ENCODE measurements around the gene TMEM52B. TPM values are rescaled to one million over a fixed set of nuclear protein-coding genes. Genes with fewer than 3 reads are reported as not detected.

TMEM52B gene
- total RNA-seq, 1 experiment from 2014 or later: not detected

DNA sequence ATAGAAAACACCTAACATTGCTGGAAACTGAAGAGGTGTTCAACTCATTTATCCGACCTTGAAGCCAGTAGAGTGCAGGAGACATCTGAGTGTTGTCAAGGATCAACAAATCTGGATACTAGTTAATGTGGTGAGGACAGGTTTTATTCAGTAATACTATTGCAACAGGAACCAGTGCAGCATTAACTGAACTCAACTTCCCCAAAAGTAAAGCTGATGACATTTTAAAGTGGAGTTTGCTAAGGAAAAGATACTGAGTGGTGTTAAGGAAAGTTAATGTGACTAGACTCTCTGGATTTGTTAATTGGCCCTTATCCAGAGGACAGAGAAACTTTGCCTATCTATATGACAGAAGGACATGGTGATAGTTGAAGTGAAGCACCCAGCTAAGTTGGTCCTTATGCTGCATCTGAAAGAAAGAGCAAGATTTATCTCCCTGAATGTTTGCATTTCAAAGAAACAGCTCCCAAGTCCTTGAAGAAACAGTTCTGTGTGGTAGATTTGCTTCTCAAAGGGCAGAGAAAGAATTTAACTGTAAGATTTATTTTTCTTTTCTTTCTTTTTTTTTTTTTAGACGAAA is 47.6 kb upstream of the TMEM52B start:
- no peak for TF ChIP-seq SIN3A (IDR thresholded peaks at IDR 0.05; ENCODE audit: borderline replicate concordance, insufficient read depth, low read depth, low read length)
- no peak for TF ChIP-seq TCF7L2 (IDR thresholded peaks at IDR 0.05; ENCODE audit: low read depth, low read length)
- TF ChIP-seq, protein P1, sequence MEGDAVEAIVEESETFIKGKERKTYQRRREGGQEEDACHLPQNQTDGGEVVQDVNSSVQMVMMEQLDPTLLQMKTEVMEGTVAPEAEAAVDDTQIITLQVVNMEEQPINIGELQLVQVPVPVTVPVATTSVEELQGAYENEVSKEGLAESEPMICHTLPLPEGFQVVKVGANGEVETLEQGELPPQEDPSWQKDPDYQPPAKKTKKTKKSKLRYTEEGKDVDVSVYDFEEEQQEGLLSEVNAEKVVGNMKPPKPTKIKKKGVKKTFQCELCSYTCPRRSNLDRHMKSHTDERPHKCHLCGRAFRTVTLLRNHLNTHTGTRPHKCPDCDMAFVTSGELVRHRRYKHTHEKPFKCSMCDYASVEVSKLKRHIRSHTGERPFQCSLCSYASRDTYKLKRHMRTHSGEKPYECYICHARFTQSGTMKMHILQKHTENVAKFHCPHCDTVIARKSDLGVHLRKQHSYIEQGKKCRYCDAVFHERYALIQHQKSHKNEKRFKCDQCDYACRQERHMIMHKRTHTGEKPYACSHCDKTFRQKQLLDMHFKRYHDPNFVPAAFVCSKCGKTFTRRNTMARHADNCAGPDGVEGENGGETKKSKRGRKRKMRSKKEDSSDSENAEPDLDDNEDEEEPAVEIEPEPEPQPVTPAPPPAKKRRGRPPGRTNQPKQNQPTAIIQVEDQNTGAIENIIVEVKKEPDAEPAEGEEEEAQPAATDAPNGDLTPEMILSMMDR (IDR thresholded peaks at IDR 0.05): no peak
- TF ChIP-seq, protein P2, sequence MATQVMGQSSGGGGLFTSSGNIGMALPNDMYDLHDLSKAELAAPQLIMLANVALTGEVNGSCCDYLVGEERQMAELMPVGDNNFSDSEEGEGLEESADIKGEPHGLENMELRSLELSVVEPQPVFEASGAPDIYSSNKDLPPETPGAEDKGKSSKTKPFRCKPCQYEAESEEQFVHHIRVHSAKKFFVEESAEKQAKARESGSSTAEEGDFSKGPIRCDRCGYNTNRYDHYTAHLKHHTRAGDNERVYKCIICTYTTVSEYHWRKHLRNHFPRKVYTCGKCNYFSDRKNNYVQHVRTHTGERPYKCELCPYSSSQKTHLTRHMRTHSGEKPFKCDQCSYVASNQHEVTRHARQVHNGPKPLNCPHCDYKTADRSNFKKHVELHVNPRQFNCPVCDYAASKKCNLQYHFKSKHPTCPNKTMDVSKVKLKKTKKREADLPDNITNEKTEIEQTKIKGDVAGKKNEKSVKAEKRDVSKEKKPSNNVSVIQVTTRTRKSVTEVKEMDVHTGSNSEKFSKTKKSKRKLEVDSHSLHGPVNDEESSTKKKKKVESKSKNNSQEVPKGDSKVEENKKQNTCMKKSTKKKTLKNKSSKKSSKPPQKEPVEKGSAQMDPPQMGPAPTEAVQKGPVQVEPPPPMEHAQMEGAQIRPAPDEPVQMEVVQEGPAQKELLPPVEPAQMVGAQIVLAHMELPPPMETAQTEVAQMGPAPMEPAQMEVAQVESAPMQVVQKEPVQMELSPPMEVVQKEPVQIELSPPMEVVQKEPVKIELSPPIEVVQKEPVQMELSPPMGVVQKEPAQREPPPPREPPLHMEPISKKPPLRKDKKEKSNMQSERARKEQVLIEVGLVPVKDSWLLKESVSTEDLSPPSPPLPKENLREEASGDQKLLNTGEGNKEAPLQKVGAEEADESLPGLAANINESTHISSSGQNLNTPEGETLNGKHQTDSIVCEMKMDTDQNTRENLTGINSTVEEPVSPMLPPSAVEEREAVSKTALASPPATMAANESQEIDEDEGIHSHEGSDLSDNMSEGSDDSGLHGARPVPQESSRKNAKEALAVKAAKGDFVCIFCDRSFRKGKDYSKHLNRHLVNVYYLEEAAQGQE (IDR thresholded peaks at IDR 0.05; ENCODE audit: insufficient read depth in 1 of 2, low read depth in 2 of 2, low read length in 1 of 2): no peak
- TF ChIP-seq POLR2AphosphoS5 (IDR thresholded peaks at IDR 0.05; ENCODE audit: low read depth, low read length): no peak
- Histone ChIP-seq H3K27me3 (ENCODE audit: control insufficient read depth, insufficient read depth, low read length) (no peaks in the 10 kb centered on the region), H3K4me1 (ENCODE audit: control insufficient read depth, insufficient read depth, low read length) (peaks cover 6% of the 10 kb centered on the region), H3K9me3 (ENCODE audit: control insufficient read depth, insufficient read depth, low read depth, low read length) (no peaks in the 10 kb centered on the region), H3K27ac (ENCODE audit: low read length) (peak overlapping the region; percentile 54; the same call in 1 of the 2 replicates), H3K4me3 (ENCODE audit: low read depth in 2 of 2, low read length in 2 of 2) (no peak overlapping the region), H3K36me3 (ENCODE audit: control insufficient read depth, insufficient read depth, low read length) (no peaks in the 10 kb centered on the region)
- in situ Hi-C loops (cut with HindIII; ENCODE audit: low pct_unique_long_range_greater_than_20kb, low sequenced_read_pairs): no loop called here
- intact Hi-C loops (cut with micrococcal nuclease; ENCODE audit: unreplicated experiment): no loop called here
- DNase-seq (ENCODE audit: low read depth, low spot score) (no peak), ATAC-seq (no peak)
- POLR2A ChIA-PET: no interaction called here
- CTCF ChIA-PET: no interaction called here
- BruUV-seq (replicated peaks): no TSS peak

DNA sequence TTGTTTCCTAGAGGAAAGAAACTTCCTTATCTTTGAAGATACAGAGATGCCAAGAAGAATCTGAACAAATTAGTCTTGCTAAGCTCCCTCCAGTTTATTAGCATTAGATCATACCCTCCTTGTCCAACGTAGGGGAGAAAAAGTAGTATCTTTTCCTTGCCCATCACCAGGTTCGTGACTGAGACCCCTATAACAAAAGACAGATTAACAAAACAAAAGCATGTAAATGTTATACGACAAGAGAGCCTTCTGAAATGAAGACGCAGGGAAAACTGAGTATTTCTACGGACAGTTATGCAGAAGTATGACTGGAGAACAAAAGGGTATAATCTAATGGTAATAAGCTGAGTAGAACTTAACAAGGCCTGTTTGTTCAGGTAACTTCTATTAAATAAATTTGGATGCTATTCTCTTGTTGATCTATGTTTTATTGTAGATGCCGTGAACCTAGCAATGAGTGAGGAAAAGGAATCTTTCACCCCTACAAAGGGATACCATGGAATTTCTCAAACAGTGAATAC is 45.9 kb upstream of the TMEM52B start:
- Histone ChIP-seq H3K4me3 (ENCODE audit: low read depth in 2 of 2, low read length in 2 of 2) (no peak overlapping the region), H3K4me1 (ENCODE audit: control insufficient read depth, insufficient read depth, low read length) (peaks cover 6% of the 10 kb centered on the region), H3K36me3 (ENCODE audit: control insufficient read depth, insufficient read depth, low read length) (no peaks in the 10 kb centered on the region), H3K27ac (ENCODE audit: low read length) (peak overlapping the region; percentile 35; the same call in 1 of the 2 replicates), H3K9me3 (ENCODE audit: control insufficient read depth, insufficient read depth, low read depth, low read length) (no peaks in the 10 kb centered on the region), H3K27me3 (ENCODE audit: control insufficient read depth, insufficient read depth, low read length) (no peaks in the 10 kb centered on the region)
- no TSS peak for BruUV-seq (replicated peaks)
- TF ChIP-seq, protein P2 (IDR thresholded peaks at IDR 0.05; ENCODE audit: insufficient read depth in 1 of 2, low read depth in 2 of 2, low read length in 1 of 2): no peak
- TF ChIP-seq TCF7L2 (IDR thresholded peaks at IDR 0.05; ENCODE audit: low read depth, low read length): no peak
- TF ChIP-seq POLR2AphosphoS5 (IDR thresholded peaks at IDR 0.05; ENCODE audit: low read depth, low read length): no peak
- TF ChIP-seq, protein P1 (IDR thresholded peaks at IDR 0.05): no peak
- no peak for TF ChIP-seq SIN3A (IDR thresholded peaks at IDR 0.05; ENCODE audit: borderline replicate concordance, insufficient read depth, low read depth, low read length)
- in situ Hi-C loops (cut with HindIII; ENCODE audit: low pct_unique_long_range_greater_than_20kb, low sequenced_read_pairs) (no loop called here), intact Hi-C loops (cut with micrococcal nuclease; ENCODE audit: unreplicated experiment) (no loop called here)
- DNase-seq (ENCODE audit: low read depth, low spot score) (no peak), ATAC-seq (no peak)
- CTCF ChIA-PET: no interaction called here
- POLR2A ChIA-PET: no interaction called here
